ENCODE data around the gene SASH1. TPM values are rescaled to one million over a fixed set of nuclear protein-coding genes. Genes with fewer than 3 reads are reported as not detected.
A peak's percentile ranks its signal among the peaks of the same experiment; 100 is the strongest.

The SASH1 gene
- total RNA-seq, 1 donor from 2014 or later = 10.2 TPM

- H3K27ac Mint-ChIP-seq = peak overlapping the region; percentile 80
Observed at GRCh38 chr6:148455225-148455624, 112.6 kb downstream of the SASH1 start.

GRCh38 chr6:148455674-148456558, 113.3 kb downstream of the SASH1 start:
- H3K79me2 ChIP-seq (ENCODE audit: low read depth) = no peaks in the 10 kb centered on the region
- H3K9me3 Mint-ChIP-seq = no peaks in the 10 kb centered on the region
- peak overlapping the region; percentile 41 for H3K4me3 Mint-ChIP-seq
- TF ChIP-seq EZH2 (IDR thresholded peaks at IDR 0.05) (no peak), EZH2phosphoT487 (IDR thresholded peaks at IDR 0.05) (no peak)
- TF ChIP-seq, protein P1, sequence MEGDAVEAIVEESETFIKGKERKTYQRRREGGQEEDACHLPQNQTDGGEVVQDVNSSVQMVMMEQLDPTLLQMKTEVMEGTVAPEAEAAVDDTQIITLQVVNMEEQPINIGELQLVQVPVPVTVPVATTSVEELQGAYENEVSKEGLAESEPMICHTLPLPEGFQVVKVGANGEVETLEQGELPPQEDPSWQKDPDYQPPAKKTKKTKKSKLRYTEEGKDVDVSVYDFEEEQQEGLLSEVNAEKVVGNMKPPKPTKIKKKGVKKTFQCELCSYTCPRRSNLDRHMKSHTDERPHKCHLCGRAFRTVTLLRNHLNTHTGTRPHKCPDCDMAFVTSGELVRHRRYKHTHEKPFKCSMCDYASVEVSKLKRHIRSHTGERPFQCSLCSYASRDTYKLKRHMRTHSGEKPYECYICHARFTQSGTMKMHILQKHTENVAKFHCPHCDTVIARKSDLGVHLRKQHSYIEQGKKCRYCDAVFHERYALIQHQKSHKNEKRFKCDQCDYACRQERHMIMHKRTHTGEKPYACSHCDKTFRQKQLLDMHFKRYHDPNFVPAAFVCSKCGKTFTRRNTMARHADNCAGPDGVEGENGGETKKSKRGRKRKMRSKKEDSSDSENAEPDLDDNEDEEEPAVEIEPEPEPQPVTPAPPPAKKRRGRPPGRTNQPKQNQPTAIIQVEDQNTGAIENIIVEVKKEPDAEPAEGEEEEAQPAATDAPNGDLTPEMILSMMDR (IDR thresholded peaks at IDR 0.05) = no peak
- peaks cover 7% of the 10 kb centered on the region for H3K4me1 ChIP-seq
- H3K27ac Mint-ChIP-seq = peak overlapping the region; percentile 96
- peaks cover 44% of the 10 kb centered on the region for H3K4me1 Mint-ChIP-seq
- H3K9ac ChIP-seq = no peak overlapping the region
- no peak overlapping the region for H3K27ac ChIP-seq
- DNase-seq (ENCODE audit: low spot score) = peak; percentile 20
- no peak overlapping the region for H3K4me2 ChIP-seq
- H3F3A ChIP-seq (ENCODE audit: low read depth) = no peaks in the 10 kb centered on the region
- H3K36me3 Mint-ChIP-seq = peaks cover 6% of the 10 kb centered on the region
- no peaks in the 10 kb centered on the region for H3K27me3 ChIP-seq
- peaks cover 5% of the 10 kb centered on the region for H3K27me3 Mint-ChIP-seq (ENCODE audit: insufficient read depth, low read depth)
- no peak overlapping the region for H3K4me3 ChIP-seq
- no peaks in the 10 kb centered on the region for H4K20me1 ChIP-seq (ENCODE audit: low read depth)
- H2AFZ ChIP-seq (replicated peaks) = no peak overlapping the region
- H3K36me3 ChIP-seq = no peaks in the 10 kb centered on the region
- H3K9me3 ChIP-seq (ENCODE audit: low read depth) = no peaks in the 10 kb centered on the region

More at GRCh38 chr6:148455225-148455624, 112.6 kb downstream of the SASH1 start:
- Mint-ChIP-seq H3K9me3 (no peaks in the 10 kb centered on the region), H3K36me3 (peaks cover 8% of the 10 kb centered on the region), H3K27me3 (ENCODE audit: insufficient read depth, low read depth) (peaks cover 5% of the 10 kb centered on the region), H3K4me3 (no peak overlapping the region), H3K4me1 (peaks cover 44% of the 10 kb centered on the region)
- Histone ChIP-seq H3F3A (ENCODE audit: low read depth) (no peaks in the 10 kb centered on the region), H3K4me3 (no peak overlapping the region), H3K36me3 (no peaks in the 10 kb centered on the region), H3K9ac (no peak overlapping the region), H3K4me2 (no peak overlapping the region), H3K79me2 (ENCODE audit: low read depth) (no peaks in the 10 kb centered on the region), H3K27me3 (no peaks in the 10 kb centered on the region), H4K20me1 (ENCODE audit: low read depth) (no peaks in the 10 kb centered on the region), H3K27ac (no peak overlapping the region), H3K9me3 (ENCODE audit: low read depth) (no peaks in the 10 kb centered on the region), H3K4me1 (peaks cover 7% of the 10 kb centered on the region), H2AFZ (replicated peaks) (no peak overlapping the region)
- no peak for DNase-seq (ENCODE audit: low spot score)
- TF ChIP-seq, protein P1 (IDR thresholded peaks at IDR 0.05) = no peak

GRCh38 chr6:148457137-148457842, 114.7 kb downstream of the SASH1 start:
- Mint-ChIP-seq H3K36me3 (peaks cover 6% of the 10 kb centered on the region), H3K27me3 (ENCODE audit: insufficient read depth, low read depth) (peaks cover 5% of the 10 kb centered on the region), H3K4me3 (no peak overlapping the region), H3K9me3 (no peaks in the 10 kb centered on the region), H3K27ac (no peak overlapping the region), H3K4me1 (peaks cover 40% of the 10 kb centered on the region)
- no peaks in the 10 kb centered on the region for H3K9me3 ChIP-seq (ENCODE audit: low read depth)
- no peaks in the 10 kb centered on the region for H4K20me1 ChIP-seq (ENCODE audit: low read depth)
- H3F3A ChIP-seq (ENCODE audit: low read depth) = no peaks in the 10 kb centered on the region
- H3K27ac ChIP-seq = no peak overlapping the region
- peaks cover 7% of the 10 kb centered on the region for H3K4me1 ChIP-seq
- no peak for DNase-seq (ENCODE audit: low spot score)
- H2AFZ ChIP-seq (replicated peaks) = no peak overlapping the region
- H3K4me3 ChIP-seq = no peak overlapping the region
- H3K4me2 ChIP-seq = no peak overlapping the region
- no peaks in the 10 kb centered on the region for H3K27me3 ChIP-seq
- H3K79me2 ChIP-seq (ENCODE audit: low read depth) = no peaks in the 10 kb centered on the region
- H3K9ac ChIP-seq = no peak overlapping the region
- no peaks in the 10 kb centered on the region for H3K36me3 ChIP-seq
- TF ChIP-seq EZH2phosphoT487 (IDR thresholded peaks at IDR 0.05) (no peak), EZH2 (IDR thresholded peaks at IDR 0.05) (no peak)
- TF ChIP-seq, protein P1 (IDR thresholded peaks at IDR 0.05) = no peak
